ENCODE data around the gene MDK.
A peak's percentile ranks its signal among the peaks of the same experiment; 100 is the strongest.

DNA sequence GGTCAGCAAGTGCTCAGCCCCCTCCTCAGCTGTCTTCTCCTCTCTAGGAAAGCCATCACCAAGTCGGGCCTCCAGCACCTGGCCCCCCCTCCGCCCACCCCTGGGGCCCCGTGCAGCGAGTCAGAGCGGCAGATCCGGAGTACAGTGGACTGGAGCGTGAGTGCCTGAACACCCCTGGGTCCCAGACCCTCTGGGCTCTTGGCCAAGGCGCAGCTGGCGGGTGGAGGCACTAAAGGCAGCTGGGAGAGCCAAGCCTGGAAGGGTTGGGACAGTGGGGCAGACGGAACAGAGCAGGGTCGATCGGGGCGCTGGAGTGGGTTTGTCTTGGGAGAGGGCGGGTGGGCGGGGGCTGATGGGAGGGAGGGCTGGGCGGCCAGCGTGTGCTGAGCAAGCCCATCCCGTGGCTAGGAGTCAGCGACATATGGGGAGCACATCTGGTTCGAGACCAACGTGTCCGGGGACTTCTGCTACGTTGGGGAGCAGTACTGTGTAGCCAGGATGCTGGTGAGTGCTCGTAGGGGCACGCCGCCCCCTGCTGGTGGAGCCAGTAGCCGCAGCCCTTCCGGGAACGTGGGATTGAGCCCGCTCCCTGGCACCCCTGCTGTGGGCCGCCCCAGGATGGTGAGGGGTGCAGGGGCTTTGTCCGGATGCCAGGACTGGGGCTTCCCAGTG lies 14.1 kb upstream of the MDK start:
- TF ChIP-seq RAD21 (IDR thresholded peaks at IDR 0.05; ENCODE audit: low read depth): peak; percentile 76
- no peak for TF ChIP-seq NFIC (IDR thresholded peaks at IDR 0.05)
- no peak for TF ChIP-seq EP300 (IDR thresholded peaks at IDR 0.05; ENCODE audit: borderline replicate concordance)

Measured in Ishikawa (cell line).